ENCODE data around the gene GRPEL2. TPM values are rescaled to one million over a fixed set of nuclear protein-coding genes. Genes with fewer than 3 reads are reported as not detected.

The GRPEL2 gene
- total RNA-seq, 2 experiments from 2014 or later = 35.7 to 36.7 TPM

- ChIA-PET POLR2A (no interaction called here), CTCF (interaction anchor here (1.4 to 5.4 kb wide), 3 partner anchors 52 to 66 kb away, joined by 3 to 30 read pairs (median 9); no protein-coding TSS in a partner anchor)
Observed at GRCh38 chr5:149315753-149316152, 29.5 kb upstream of the GRPEL2 start.

DNA sequence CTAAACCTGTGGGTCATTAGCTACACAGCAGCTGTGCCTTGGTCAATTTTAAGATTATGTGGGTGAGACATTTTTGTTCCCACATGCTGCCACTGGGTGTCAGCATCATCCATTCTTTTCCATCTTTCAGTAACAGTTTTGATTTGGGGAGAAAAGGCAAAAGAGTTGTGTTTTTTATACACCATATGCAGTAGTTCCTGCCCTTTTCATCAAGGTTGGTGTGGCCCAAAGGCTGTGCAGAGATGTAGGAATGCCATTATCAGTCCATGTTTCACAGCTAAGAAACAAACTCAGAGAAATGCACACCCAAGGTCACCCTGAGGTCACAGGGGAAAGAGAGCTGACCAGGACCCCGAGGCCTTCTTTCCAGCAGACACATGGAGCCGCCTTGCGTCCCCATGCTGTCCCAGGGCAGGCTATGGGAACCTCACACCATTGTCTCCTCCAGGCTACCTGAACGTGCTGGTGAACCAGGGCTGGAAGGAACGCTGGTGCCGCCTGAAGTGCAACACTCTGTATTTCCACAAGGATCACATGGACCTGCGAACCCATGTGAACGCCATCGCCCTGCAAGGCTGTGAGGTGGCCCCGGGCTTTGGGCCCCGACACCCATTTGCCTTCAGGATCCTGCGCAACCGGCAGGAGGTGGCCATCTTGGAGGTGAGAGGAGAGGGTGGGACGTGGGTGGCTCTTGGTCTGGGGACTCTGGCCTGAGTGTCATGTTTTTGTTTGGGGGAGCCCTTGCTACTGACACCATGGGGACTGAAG, 27.8 kb upstream of the GRPEL2 start:
- CTCF ChIA-PET = interaction anchor here (0.6 to 5.4 kb wide), 13 partner anchors 8 to 123 kb away, joined by 3 to 30 read pairs (median 4); partner anchors contain the start of genes GRPEL2 and PCYOX1L
- POLR2A ChIA-PET = no interaction called here

DNA sequence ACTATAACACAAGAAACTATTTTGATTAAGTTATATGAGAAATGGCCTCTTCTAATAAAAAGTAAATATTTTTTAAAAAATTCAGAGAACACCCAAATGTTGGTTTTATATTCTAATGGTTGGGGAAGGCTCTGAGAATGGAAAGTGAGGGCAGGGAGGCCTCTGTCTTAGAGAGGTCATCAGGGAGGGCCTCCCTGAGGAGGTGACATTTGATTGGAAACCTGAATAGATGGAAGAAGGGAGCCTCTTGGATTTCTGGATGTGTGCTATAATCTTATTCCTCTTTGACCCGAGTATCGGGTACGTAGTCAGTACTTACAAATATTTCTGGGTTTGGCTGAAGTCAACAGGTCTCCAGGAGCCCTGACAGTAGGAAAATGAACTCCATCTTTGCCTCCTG, 26.1 kb upstream of the GRPEL2 start:
- ChIA-PET POLR2A (no interaction called here), CTCF (interaction anchor here (0.6 to 2.7 kb wide), 4 partner anchors 24 to 146 kb away, joined by 3 to 8 read pairs (median 3); partner anchors contain the start of gene GRPEL2)

GRCh38 chr5:149320791-149321330, 24.4 kb upstream of the GRPEL2 start:
- ChIA-PET POLR2A (no interaction called here), CTCF (interaction anchor here (1.3 to 1.6 kb wide), 3 partner anchors 24 to 61 kb away, joined by 3 read pairs; partner anchors contain the start of gene GRPEL2)

DNA sequence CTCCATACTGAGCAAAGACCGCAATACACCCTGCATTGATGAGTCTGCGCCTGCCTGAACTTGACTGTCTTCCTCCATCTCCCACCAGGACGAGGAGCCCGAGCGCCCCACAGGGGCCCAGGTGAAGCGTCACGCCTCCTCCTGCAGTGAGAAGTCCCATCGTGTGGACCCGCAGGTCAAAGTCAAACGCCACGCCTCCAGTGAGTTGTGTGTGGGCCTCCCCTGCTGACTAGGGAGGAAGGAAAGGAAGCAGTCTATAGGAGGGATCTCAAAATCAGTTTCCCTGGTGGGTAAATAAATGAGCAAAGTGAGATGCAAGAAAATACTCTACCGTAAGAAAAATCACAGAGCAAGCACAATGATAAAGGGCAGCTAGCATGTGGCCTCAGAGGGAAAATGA, 22.8 kb upstream of the GRPEL2 start:
- CTCF ChIA-PET = no interaction called here
- POLR2A ChIA-PET = no interaction called here

DNA sequence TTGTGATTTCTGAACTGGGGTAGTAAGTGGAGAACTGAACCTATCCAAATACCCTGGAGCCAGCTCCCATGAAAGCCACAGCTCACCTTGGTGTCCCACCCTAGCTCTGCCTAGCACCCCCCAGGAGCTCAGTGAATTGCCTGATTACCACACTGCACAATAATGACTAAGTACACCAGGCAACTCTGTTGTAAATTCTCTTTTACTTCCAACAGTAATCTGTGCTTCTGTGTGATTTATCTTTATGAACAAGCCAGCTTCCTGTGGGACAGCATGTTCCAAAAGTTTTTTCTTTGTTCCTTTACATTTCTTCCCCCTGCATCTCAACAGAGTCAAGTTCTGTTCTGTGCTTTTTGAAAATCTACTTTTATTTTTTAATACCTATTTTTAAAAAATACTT, 22.1 kb upstream of the GRPEL2 start:
- ChIA-PET CTCF (no interaction called here), POLR2A (no interaction called here)

GRCh38 chr5:149323621-149324205, 21.6 kb upstream of the GRPEL2 start:
- CTCF ChIA-PET = no interaction called here
- POLR2A ChIA-PET = no interaction called here

DNA sequence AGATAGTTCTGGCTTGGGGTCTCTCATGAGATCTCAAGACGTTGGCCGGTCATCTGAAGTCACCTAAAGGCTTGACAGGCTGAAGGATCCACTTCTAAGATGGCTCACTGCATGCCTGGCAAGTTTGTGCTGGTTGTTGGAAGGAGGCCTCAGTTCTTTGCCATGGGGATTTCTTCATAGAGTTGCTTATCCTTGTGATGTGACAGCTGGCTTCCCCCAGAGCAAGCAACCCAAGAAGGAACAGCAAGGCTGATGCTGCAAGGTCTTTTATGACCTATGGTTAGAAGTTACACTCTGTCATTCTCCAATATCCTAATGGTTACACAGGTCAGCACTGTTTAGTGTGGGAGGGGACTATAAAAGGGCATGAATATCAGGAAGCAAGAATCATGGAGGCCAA, 20.7 kb upstream of the GRPEL2 start:
- ChIA-PET CTCF (interaction anchor here (1.8 kb wide), 1 partner anchor 47 kb away, joined by 6 read pairs; no protein-coding TSS in a partner anchor), POLR2A (no interaction called here)

DNA sequence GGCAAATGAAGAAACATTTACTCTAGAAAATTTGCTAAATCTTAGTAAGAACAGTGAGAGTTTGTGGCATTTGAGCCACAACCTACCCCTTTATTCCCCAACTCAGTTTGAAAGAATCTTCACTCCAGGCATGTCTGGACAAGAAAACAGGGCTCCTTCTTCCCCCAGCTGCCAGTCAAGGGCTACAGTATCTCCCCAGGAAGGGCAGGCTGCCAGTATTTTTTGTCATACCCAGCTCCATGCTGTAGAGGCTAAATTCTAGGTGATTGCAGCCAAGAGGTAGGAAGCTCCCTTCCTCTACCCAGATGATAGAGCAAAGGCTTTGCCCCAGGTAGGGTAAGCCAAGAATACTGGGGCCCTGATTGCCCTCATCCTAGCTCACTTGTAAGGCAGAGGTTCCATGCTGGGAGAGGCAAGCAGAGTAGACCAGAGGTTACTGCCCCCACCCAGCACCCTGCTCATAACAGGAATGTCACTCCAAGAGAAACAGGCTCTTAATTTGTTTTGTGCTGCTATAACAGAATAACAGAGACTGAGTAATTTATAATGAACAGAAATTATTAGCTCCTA, 20.0 kb upstream of the GRPEL2 start:
- POLR2A ChIA-PET = no interaction called here
- CTCF ChIA-PET = interaction anchor here (1.2 to 1.8 kb wide), 3 partner anchors 8 to 46 kb away, joined by 3 to 6 read pairs (median 4); no protein-coding TSS in a partner anchor

DNA sequence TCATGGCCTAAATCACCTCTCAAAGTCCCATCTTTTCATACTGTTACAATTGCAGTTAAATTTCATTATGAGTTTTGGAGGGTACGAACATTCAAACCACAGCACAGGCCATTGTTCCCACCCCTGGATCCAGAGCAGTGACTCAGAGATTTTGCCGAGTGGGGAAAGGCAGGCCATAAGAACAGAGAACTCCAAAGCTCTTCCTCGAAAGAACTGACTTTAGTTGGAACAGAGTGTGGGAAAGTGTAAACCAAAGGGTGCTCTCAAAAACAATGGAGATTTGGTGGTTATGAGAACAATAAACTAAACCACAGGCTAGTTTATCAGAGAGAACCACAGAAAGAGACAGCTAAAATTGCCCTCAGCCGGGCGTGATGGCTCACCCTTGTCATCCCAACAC, 19.4 kb upstream of the GRPEL2 start:
- ChIA-PET CTCF (interaction anchor here (0.7 to 1.8 kb wide), 4 partner anchors 9 to 47 kb away, joined by 3 to 6 read pairs (median 4); no protein-coding TSS in a partner anchor), POLR2A (no interaction called here)

DNA sequence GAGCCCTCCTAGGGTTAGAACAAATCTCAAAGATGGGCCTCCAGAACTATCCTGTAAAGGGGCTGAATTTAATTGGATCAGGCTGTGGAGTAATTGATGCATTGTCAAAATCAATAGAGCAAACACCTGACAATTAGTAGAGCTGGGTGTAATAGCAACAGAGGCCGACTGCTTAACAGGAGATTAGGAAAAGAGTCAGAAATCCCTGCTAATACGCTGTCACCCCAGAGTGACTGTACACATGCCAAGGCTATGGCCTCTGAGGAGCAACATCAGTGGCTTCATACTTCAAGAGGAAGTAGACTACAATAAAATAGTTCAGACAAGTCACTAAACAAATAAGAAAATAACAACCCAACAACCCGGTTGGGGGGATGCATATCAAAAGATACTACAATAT, 18.7 kb upstream of the GRPEL2 start:
- ChIA-PET CTCF (interaction anchor here (0.7 to 1.4 kb wide), 2 partner anchors 9 to 46 kb away, joined by 3 to 4 read pairs; no protein-coding TSS in a partner anchor), POLR2A (no interaction called here)

DNA sequence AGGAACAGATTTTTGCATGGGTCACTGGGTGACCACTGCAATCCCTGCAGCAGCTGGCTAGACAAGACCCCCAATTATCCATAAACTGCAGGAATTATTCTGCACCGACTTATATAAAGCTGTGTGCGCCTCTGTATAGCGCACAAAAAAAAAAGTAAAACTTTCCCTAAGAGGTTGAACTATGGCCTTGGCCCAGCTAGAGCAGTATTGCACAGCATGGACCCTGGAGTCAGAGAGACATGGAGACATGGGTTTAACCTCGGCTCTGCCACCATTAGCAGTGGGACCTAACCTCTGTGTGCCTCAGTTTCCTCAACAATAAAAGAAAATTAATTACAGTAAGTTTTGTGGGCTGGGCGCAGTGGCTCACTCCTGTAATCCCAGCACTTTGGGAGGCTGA, 17.1 kb upstream of the GRPEL2 start:
- ChIA-PET CTCF (no interaction called here), POLR2A (no interaction called here)

GRCh38 chr5:149333711-149334443, 11.4 kb upstream of the GRPEL2 start:
- POLR2A ChIA-PET = no interaction called here
- CTCF ChIA-PET = no interaction called here

- ChIA-PET POLR2A (no interaction called here), CTCF (no interaction called here)
Observed at GRCh38 chr5:149337736-149338135, 7.6 kb upstream of the GRPEL2 start.

DNA sequence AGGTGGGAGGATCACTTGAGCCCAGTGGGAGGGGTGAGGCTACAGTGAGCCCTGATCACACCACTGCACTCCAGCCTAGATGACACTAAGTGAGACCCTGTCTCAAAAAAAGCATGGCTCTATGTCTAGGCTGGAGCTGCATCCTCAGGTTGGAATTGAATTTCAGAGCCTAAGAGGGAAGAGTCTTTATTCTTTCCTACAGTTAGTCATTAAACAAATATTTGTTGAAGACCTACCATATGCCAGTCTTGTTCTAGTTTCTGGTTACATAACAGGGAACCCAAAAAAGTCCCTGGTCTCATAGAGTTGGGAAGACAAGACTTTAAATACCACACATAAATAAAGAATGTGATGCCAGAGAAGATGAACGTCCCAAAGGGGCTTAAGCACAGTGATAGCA, 6.9 kb upstream of the GRPEL2 start:
- POLR2A ChIA-PET = no interaction called here
- CTCF ChIA-PET = no interaction called here

DNA sequence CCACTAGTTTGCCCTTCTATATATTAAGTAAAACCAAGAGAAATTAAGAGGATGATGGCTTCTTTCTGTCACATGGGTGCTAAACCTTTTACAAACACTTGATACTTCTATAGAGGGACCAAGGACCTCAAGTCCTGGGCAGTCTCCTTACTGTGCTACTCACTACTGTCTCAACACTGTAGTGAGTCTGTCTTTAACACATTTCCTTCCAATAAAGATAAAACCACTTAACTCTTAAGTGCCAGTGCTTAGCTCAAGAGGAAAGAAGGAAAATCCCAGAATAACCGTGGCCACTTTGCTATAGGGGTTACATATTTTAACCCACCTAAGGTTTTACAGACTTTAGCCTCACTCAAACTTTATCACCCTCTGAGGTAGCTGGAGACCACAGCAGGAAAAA, 4.4 kb upstream of the GRPEL2 start:
- CTCF ChIA-PET = interaction anchor here (0.6 to 1.2 kb wide), 2 partner anchors 26 to 28 kb away, joined by 3 to 4 read pairs; no protein-coding TSS in a partner anchor
- POLR2A ChIA-PET = no interaction called here

GRCh38 chr5:149341876-149342275, 3.4 kb upstream of the GRPEL2 start:
- POLR2A ChIA-PET = interaction anchor here (0.6 kb wide), 1 partner anchor 15 kb away, joined by 3 read pairs; no protein-coding TSS in a partner anchor
- CTCF ChIA-PET = interaction anchor here (1.2 kb wide), 1 partner anchor 25 kb away, joined by 3 read pairs; no protein-coding TSS in a partner anchor

- ChIA-PET POLR2A (interaction anchor here (1.4 to 4.9 kb wide), 3 partner anchors 14 to 207 kb away, joined by 3 to 71 read pairs (median 9); partner anchors contain the start of genes CSNK1A1 and PCYOX1L), CTCF (interaction anchor here (1.1 to 2.6 kb wide), 4 partner anchors 11 to 29 kb away, joined by 3 to 17 read pairs (median 7); partner anchors contain the start of gene PCYOX1L)
Observed at GRCh38 chr5:149344151-149344550, 1.1 kb upstream of the GRPEL2 start.

DNA sequence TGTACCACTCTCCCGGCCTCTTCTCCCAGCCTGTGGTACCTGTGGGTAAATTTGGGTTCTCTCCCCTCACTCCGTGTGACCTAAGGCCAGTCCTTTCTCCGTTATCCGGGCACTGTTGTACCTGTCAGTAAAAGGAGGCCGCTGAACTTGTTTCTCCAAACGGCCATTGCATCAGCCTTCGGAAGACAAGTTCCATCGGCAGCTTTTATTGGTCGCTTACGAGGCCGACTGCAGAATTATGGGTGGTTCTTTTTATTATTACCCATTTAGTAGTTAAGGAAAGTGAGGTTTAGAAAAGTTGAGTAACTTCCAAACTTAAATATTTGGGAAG, 558 bp downstream of the GRPEL2 start:
- ChIA-PET POLR2A (interaction anchor here (0.7 to 4.9 kb wide), 3 partner anchors 12 to 379 kb away, joined by 6 to 71 read pairs (median 9); partner anchors contain the start of genes CSNK1A1 and PCYOX1L), CTCF (interaction anchor here (0.6 to 2.6 kb wide), 3 partner anchors 9 to 180 kb away, joined by 4 to 17 read pairs (median 8); no protein-coding TSS in a partner anchor)
